ENCODE measurements around the gene ENPP3.
"Not testable (repeated sequence)": the region's sequence is repeated elsewhere in the genome, so short reads cannot be mapped to it uniquely, and the experiment has no call there.

The ENPP3 gene

DNA sequence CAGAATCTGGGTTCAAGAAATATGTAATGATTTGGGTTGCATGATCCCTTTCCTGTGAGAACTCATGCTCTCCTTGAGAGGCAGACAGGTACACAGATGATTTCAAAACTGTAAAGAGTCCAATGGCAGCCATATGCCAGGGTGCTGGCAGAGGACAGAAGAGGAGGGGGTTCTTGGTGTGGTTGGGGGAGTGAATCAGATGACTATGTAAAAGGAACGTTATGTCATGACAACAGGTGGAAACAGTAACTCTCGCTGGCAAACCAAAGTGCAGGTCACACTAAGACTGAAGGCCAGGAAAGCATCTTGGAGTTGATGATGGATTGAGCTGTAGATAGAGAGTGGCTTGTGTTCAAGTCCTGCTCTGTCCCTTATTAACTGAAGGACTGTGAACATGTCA, 43.8 kb downstream of the ENPP3 start:
- no peak overlapping the region for H3K4me3 ChIP-seq (ENCODE audit: low read depth, low read length)
- no peak for DNase-seq (ENCODE audit: low read depth)

DNA sequence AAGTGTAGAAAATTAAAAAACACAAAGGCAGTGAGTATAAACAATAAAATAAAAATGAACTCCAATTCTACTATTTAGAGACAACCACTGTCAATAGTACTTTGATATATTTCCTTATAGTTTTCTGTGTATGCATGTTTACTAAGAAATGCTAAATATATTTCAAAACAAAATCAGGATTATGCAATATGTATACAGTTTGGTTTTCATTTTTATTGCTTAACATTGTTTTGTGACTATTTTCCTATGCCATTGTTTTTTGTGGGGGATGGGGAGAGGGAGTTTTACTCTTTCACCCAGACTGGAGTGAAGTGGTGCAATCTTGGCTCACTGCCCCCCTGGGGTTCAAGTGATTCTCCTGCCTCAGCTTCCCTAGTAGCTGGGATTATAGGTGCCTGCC, 44.5 kb downstream of the ENPP3 start:
- DNase-seq (ENCODE audit: low read depth) = no peak
- no peak overlapping the region for H3K4me3 ChIP-seq (ENCODE audit: low read depth, low read length)

DNA sequence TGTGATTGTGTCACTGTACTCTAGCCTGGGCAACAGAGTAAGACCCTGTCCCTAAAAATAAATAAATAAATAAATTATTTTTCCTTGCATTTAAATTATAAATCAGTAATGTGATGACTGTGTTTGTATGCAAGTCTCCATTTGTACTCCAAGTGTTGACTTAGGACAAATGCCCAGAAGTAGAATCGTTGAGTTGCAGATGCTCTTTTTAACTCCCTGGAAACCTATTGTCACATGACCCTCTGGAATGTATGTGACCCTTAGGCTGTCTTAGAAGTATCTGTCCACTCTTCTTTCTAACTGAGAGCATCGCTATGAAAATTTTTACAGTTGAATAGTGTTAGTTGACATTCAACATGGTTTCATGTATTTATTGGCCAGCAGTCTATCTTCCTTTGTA, 45.3 kb downstream of the ENPP3 start:
- no peak for DNase-seq (ENCODE audit: low read depth)
- no peak overlapping the region for H3K4me3 ChIP-seq (ENCODE audit: low read depth, low read length)

DNA sequence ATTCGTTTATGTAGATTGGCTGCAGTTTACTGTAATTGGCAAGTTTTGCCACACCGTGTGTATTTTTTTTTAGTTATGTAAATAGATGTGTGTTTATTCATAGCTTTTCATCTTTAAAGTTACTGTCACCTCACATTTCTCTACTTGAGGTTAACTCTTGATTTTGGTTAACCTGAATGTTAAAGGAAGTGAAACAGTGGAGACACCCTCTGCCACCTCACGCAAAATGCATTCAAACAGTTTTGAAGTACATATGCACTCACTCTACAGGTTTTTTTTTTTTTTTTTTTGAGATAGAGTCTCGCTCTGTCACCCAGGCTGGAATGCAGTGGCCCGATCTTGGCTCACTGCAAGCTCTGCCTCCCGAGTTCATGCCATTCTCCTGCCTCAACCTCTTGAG, 46.4 kb downstream of the ENPP3 start:
- no peak for DNase-seq (ENCODE audit: low read depth)
- H3K4me3 ChIP-seq (ENCODE audit: low read depth, low read length) = no peak overlapping the region

DNA sequence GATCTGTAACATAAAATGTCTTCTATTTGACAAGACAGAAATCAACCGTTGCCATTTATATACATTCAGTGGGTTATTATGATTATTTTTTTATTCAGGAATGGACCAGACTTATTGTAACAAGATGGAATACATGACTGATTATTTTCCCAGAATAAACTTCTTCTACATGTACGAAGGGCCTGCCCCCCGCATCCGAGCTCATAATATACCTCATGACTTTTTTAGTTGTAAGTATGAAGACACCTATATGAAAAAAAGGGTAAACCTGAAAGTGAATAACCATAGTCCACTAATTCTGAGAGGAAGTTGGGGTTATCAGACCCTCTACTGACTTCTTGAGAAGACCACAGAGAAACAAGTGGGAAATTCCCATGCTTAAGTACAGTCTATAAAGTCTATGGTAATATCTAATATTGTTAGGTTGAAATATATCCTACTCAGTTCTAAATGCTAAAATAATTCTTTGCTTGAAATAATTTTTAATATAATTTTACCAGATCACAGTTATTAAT, 48.2 kb downstream of the ENPP3 start:
- H3K4me3 ChIP-seq (ENCODE audit: low read depth, low read length) = no peak overlapping the region
- DNase-seq (ENCODE audit: low read depth) = no peak

DNA sequence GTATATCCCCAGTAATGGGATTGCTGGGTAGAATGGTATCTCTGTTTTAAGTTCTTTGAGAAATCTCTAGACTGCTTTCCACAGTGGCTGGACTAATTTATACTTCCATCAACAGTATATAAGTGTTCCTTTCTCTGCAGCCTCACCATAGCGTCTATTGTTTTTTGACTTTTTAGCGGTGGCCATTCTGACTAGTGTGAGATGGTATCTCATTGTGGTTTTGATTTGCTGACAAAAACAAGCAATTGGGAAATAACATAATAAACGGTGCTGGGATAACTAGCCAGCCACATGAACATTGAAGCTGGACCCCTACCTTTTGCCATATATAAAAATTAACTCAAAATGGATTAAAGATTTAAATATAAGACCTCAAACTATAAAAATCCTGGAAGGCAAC, 49.9 kb downstream of the ENPP3 start:
- no peak overlapping the region for H3K4me3 ChIP-seq (ENCODE audit: low read depth, low read length)
- no peak for DNase-seq (ENCODE audit: low read depth)

DNA sequence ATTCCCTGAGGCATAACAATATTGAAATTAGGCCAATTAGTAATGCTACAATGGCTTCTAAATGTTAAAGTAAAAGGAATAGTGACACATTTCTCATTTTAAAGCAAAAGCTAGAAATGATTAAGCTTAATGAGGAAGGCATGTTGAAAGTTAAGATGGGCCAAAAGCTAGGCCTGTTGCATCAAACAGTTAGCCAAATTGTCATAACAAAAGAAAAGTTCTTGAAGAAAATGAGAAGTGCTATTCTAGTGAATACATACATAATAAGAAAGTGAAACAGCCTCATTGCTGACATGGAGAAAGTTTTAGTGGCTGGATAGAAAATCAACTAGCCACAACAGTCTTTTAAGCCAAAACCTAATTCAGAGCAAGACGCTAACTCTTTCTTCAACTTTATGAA, 51.2 kb downstream of the ENPP3 start:
- DNase-seq (ENCODE audit: low read depth) = no peak
- H3K4me3 ChIP-seq (ENCODE audit: low read depth, low read length) = no peak overlapping the region

DNA sequence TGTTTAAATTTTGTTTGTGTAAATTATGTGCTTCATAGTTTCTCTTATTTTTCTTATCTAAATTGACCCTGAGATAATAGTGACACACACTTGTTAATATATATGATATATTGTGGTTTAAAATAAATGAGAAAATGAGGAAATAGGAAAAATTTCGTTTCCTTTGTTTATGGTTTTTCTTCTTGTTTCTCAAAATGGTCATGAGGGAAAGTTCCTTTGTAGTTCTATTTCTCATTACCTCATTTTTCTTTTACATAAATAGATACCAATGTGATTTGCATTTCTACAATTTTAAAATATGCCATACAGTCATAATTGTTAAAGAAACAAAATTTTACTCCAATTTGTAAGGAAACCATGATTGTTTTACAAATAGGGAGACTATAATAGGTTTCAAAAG, 54.9 kb downstream of the ENPP3 start:
- H3K4me3 ChIP-seq (ENCODE audit: low read depth, low read length) = no peak overlapping the region
- no peak for DNase-seq (ENCODE audit: low read depth)

DNA sequence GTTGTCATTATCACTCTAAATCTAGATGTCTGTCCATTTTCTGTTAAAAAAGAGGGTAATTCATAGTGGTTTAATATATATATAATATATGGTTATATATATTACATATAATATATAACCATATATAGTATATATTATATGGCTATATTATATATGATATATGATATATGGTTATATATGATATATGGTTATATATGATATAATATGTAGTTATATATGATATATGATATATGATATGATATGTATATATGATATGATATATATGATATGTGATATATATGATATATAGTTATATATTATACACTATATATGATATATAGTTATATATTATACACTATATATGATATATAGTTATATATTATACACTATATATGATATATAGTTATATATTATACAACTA, 55.5 kb downstream of the ENPP3 start:
- no peak for DNase-seq (ENCODE audit: low read depth)
- H3K4me3 ChIP-seq (ENCODE audit: low read depth, low read length) = no peak overlapping the region

DNA sequence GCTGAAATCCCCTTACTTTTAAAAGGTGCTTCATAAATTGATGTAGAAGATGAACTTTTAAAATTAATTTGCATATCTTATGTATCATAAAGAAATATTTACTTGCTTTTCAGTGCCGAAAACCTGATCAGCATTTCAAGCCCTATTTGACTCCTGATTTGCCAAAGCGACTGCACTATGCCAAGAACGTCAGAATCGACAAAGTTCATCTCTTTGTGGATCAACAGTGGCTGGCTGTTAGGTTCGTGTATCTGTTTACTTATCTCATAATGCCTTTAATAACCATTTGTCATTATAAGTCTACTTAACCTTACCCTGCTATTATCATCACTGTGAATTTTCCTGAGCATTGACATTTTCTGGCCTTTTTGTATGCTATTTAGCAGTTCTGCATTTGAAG, 56.3 kb downstream of the ENPP3 start:
- DNase-seq (ENCODE audit: low read depth) = no peak
- no peak overlapping the region for H3K4me3 ChIP-seq (ENCODE audit: low read depth, low read length)

DNA sequence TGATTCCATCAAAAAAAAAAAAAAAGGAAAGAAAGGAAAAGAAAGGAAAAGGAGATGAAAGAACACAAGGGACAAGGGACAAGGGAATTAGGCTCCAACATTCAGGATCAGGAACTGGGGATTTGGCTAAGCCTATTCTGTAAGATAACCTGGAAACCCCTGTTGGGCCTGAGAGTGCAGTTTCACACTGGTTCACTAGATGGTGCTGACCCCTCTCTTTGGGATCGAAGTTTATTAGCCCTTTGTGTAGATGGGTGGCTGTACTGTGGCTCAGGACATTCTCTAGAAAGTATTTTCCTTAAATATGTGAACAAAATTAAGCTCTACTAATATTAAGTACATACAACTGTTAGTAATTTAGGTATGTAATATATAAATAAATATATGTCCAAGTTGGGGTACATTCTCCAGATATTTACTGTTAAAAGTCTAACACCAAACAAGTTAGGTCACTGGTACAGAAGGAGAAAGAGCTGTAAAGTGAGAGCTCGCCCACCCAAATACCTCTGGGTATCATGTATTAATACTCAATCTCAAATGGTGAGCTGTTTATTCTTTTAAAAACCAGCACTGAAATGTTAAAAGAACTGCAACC, 57.8 kb downstream of the ENPP3 start:
- no peak overlapping the region for H3K4me3 ChIP-seq (ENCODE audit: low read depth, low read length)
- no peak for DNase-seq (ENCODE audit: low read depth)

DNA sequence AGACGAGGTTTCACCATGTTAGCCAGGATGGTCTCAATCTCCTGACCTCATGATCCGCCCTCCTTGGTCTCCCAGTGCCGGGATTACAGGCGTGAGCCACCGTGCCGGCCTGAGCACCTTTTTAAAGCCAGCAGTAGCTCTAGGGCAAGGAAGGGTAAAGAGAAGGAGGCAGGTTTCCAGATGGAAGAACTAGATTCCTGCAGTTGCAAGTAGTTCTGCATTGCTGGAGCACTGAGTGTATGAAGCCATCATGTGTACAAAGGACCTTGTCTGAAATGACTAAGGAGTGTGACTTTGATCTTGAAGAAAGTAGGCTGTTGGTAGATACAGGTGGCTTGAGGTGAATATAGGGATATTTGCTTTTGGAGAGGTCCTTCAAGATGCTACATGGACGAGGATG, 59.9 kb downstream of the ENPP3 start:
- no peak overlapping the region for H3K4me3 ChIP-seq (ENCODE audit: low read depth, low read length)
- no peak for DNase-seq (ENCODE audit: low read depth)

DNA sequence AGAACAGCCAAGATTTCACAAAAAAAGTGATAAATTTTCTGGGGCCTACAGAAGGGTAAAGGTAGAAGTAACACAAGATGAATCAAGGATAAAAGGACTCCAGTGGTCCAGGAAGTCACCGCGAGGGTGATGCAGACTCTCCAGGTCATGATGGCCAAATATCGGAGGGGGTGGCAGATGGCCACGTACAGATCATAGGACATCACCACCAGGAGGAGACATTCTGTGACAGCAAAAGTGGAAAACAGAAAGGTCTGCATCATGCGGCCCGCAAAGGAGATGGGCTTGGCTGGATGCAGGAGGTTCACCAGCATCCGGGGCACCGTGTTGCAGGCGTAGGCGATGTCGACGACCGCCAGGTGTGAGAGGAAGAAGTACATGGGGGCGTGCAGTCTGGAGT, 63.7 kb downstream of the ENPP3 start:
- H3K4me3 ChIP-seq (ENCODE audit: low read depth, low read length); DNase-seq (ENCODE audit: low read depth): not testable (repeated sequence)

DNA sequence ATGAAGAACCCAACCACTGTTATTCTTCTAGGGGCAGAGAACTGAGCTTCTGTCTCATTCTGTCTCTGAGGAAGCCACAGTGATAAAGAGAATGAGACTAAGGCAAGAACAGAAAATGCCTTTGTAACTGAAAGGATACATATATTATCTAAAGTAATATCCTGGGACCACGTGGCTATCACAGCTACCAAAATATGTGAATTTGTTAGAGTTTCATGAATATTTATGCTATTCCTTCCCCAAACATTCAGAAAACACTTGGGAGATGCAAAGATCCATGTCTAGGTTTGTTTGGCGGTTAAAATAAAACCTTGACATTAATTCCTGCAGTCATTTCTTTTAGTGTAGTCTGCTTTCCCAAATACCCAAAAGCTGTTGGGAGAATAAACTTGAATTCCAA, 66.8 kb downstream of the ENPP3 start:
- H3K4me3 ChIP-seq (ENCODE audit: low read depth, low read length); DNase-seq (ENCODE audit: low read depth): not testable (repeated sequence)

DNA sequence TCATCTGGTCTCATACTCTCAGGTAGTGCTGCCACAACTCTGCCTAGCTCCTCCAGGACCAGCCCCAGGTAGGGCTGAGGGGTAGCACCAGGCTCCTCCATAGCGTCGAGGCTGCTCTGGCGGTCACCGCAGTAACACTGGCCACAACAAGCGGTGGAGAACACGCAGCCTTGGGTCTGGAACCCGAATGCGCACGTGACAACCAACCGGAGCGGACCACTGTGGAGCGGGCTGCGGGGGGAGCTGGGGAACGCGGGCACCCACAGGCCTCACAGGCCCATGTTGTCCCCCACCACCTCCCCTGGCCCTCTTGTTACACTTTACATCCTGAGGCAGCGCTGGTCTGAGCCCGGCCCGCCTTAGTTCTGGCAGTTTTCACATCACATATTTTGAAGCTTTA, 73.8 kb downstream of the ENPP3 start, which contains the start of gene CTAGE9:
Gene CTAGE9, minus strand, starts transcription at position 101 of the 400 bp plus-strand sequence. Its CDS starts 0 bp downstream, at position 101.
- H3K4me3 ChIP-seq (ENCODE audit: low read depth, low read length); DNase-seq (ENCODE audit: low read depth): not testable (repeated sequence)

DNA sequence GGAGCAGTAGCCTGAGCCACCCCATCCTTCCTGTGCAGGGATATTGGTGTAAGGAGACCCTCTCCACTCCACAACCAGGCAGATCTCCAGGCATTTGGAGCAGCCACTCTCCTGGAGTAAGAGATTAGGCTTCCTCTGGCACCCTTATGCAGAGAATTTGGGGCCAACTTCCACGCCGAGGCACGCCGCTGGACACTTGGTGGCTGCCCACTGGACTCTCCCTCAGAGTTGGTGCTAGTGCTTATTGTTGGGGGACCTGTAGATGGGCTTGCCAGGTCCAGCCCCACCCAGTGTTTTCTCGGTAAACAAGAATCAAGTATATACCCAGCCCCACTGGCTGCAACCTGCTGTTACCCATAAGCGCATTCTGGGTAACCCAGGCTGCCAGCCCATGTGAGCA, 78.5 kb downstream of the ENPP3 start:
- not testable (repeated sequence) for DNase-seq (ENCODE audit: low read depth); H3K4me3 ChIP-seq (ENCODE audit: low read depth, low read length)

DNA sequence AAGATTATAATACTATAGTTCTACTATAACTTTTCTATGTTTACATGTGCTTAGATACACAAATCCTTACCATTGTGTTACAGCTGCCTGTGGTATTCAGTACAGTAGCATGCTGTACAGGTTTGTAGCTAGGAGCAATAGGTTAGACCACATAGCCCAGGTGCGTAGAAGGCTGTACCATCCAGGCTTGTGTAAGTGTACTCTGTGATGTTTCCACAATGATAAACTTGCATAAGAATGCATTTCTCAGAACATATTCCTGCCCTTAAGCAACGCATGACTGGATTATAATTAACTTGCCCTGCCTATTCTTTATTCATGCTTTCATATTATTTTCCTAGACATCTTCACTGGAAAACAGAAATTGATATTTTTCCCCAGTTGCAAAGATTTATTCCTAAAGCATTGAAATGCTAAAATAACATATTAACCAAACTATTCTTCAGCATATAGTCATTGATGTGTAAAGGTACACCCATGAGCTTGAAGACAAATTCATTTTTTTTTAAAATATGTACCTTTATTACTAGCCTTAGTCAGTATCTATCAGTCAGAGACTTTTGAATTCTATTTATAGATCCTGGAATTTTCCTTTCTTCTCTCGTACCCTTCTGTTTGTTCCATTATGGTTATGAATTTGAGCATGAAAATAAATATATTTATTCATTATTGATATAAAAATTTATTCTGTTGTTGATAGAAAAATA, 80.9 kb downstream of the ENPP3 start:
- no peak overlapping the region for H3K4me3 ChIP-seq (ENCODE audit: low read depth, low read length)
- DNase-seq (ENCODE audit: low read depth) = no peak

DNA sequence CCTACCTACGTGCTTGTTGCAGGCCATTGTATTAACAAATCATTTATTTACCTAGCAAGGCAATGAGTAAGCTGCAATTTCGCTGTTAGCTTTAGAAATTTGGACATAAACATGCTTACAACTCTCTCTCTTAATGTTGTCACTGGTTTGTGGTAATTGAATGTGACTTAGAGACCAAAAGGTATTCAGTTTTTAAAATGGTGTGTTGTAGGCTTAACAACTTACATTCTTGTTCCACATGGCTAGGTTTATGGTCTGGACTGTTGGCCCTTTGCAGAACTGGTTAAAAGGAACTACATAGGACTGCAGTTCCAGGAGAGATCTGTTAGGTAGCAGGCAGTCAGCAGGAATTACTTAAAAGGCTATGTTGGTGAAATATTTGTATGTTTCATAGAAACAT, 84.1 kb downstream of the ENPP3 start:
- DNase-seq (ENCODE audit: low read depth) = no peak
- H3K4me3 ChIP-seq (ENCODE audit: low read depth, low read length) = no peak overlapping the region

DNA sequence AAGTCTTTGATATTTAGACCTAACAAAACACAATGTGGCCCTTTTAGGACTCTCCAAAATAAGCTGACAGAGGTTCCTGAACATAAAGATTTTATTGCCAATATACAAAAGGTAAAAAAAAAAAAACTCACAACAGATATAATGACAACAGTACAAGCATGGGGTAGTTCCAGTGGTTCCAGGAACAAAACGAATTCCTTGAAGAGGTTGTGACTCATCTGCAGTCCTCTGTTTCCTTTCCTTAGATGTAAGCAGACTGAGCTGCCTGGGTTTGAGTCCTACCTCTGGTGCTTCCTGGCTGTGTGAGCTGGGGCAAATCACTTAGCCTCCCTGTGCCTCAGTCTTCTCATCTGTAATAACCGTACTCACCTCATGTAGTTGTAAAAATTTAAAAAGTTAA, 87.0 kb downstream of the ENPP3 start:
- DNase-seq (ENCODE audit: low read depth) = no peak
- no peak overlapping the region for H3K4me3 ChIP-seq (ENCODE audit: low read depth, low read length)

DNA sequence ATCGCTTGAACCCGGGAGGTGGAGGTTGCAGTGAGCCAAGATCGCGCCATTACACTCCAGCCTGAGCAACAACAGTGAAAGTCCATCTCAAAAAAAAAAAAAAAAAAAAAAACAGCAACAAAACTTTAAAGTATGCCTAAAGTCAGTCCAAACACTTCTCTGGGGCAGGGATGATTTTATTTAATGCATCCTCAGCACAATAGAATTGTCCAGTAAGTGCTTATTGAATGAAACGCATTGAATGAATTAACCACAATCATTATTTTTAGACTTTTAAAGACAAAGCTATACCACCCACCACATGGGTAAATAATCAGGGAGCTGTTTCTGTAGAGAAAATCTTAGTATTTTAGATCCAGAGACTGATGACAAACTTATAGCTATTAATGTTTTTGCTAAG, 90.4 kb downstream of the ENPP3 start:
- no peak overlapping the region for H3K4me3 ChIP-seq (ENCODE audit: low read depth, low read length)

DNA sequence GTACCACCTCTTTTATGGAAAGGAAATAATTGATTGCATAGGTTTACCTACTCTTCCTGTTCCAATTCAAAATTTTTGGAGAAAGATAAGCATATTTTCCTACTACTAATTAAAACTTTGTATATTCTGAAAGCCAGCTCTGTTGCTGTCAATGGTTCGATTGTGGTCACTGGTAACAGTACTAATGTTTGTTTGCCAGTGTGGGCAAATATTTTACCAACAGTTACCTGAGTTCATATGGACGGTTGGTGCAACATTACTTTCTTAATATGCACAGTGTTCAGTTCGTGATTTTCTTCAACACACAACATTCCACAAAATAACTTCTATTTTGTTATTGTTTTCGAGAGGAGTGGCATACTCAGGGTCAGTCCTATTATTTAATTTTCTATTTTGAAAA, 90.8 kb downstream of the ENPP3 start:
- H3K4me3 ChIP-seq (ENCODE audit: low read depth, low read length) = no peak overlapping the region
- no peak for DNase-seq (ENCODE audit: low read depth)

More for the DNA sequence above, 90.4 kb downstream of the ENPP3 start:
- no peak for DNase-seq (ENCODE audit: low read depth)

Measured in skeletal muscle cell (primary cell).